ENCODE results near the gene GSC2. TPM values are rescaled to one million over a fixed set of nuclear protein-coding genes. Genes with fewer than 3 reads are reported as not detected.

GSC2 gene
- total and polyA plus RNA-seq, 9 of the 15 experiments (the other 6 are each of a cell fraction or from before 2014, with no cell fraction given) = not detected

GRCh38 chr22:19127329-19128008 is 22.6 kb downstream of the GSC2 start:
- FAIRE-seq (no peak), DNase-seq (ENCODE audit: extremely low read depth in 1 of 4, low spot score in 3 of 4) (no peak), ATAC-seq (no peak)
- 35% methylated on average over 16 of the region's 16 CpGs for WGBS (ENCODE audit: insufficient coverage, low coverage, missing lambda C conversion rate)
- CTCF ChIA-PET (ENCODE audit: low intra/inter-chr PET ratio) = no interaction called here
- H3K4me1 ChIP-seq (replicated peaks in 1 of 2; ENCODE audit: control insufficient read depth in 2 of 2, insufficient read depth in 2 of 2, low read length in 2 of 2) = peaks cover 7 to 41% of the 10 kb centered on the region in 2 experiments; a peak in 4 of 5 replicates
- no peak overlapping the region for H2AFZ ChIP-seq (ENCODE audit: low read depth, low read length)
- no peaks in the 10 kb centered on the region for H3K9me3 ChIP-seq (replicated peaks; ENCODE audit: control insufficient read depth, insufficient read depth, low read depth, low read length)
- intact Hi-C loops (cut with micrococcal nuclease) (loop anchor here (10.0 kb wide), 1 partner anchor 497 kb away; no protein-coding TSS in a partner anchor), in situ Hi-C loops (cut with MboI) (no loop called here)
- H3K4me2 ChIP-seq (ENCODE audit: insufficient read depth, low read length) = no peak overlapping the region
- no TSS peak for BruUV-seq (replicated peaks)
- H3K9ac ChIP-seq (ENCODE audit: insufficient read depth in 1 of 2, low read depth in 2 of 2, low read length in 2 of 2) = peak overlapping the region in 1 of 2 experiments; percentile 26; a peak in 2 of 4 replicates
- peaks cover 18 to 30% of the 10 kb centered on the region in 2 experiments; a peak in 4 of 5 replicates for H3K27me3 ChIP-seq (ENCODE audit: control insufficient read depth in 2 of 2, insufficient read depth in 2 of 2, low read length in 2 of 2)
- peaks cover 12% of the 10 kb centered on the region; the same call in 1 of the 2 replicates for H4K20me1 ChIP-seq (replicated peaks; ENCODE audit: control insufficient read depth, insufficient read depth, low read length)
- no peak overlapping the region for H3K4me3 ChIP-seq
- H3K79me2 ChIP-seq (ENCODE audit: control insufficient read depth, insufficient read depth, low read length) = no peaks in the 10 kb centered on the region
- H3K9me1 ChIP-seq (ENCODE audit: control insufficient read depth, insufficient read depth, low read length) = peaks cover 6% of the 10 kb centered on the region
- peaks cover 12% of the 10 kb centered on the region; the same call in 1 of the 3 replicates for H3K36me3 ChIP-seq (ENCODE audit: control insufficient read depth, insufficient read depth, low read length)
- POLR2A ChIA-PET = interaction anchor here (0.6 to 5.0 kb wide), 6 partner anchors 8 to 167 kb away, joined by 3 to 44 read pairs (median 4); partner anchors contain the start of gene SLC25A1
- H3K27ac ChIP-seq (ENCODE audit: extremely low read depth, low read depth, low read length) = no peak overlapping the region
- TF ChIP-seq NFYB (IDR thresholded peaks at IDR 0.05; ENCODE audit: extremely low read depth, insufficient read length) (no peak), MCM7 (IDR thresholded peaks at IDR 0.05) (peak in 1 of 2 experiments; percentile 91; a peak in 2 of 4 replicates), PHTF2 (CRISPR knock-in tag; IDR thresholded peaks at IDR 0.05) (no peak), MCM3 (IDR thresholded peaks at IDR 0.05) (peak; percentile 89), KDM5B (IDR thresholded peaks at IDR 0.05; ENCODE audit: insufficient replicate concordance, low read depth, low read length) (no peak), ZNF263 (CRISPR knock-in tag; IDR thresholded peaks at IDR 0.05; ENCODE audit: borderline replicate concordance) (no peak), ELK3 (CRISPR knock-in tag; IDR thresholded peaks at IDR 0.05) (no peak), SLC30A9 (CRISPR knock-in tag; IDR thresholded peaks at IDR 0.05) (no peak), CHD7 (IDR thresholded peaks at IDR 0.05; ENCODE audit: low read depth, low read length) (peak; percentile 7)

Measured in K562 (cell line).